ENCODE measurements around the gene SDK1.

- TF ChIP-seq POLR2A (IDR thresholded peaks at IDR 0.05; ENCODE audit: control extremely low read depth in 1 of 2, low read depth in 2 of 2, low read length in 2 of 2) (no peak), CTCF (IDR thresholded peaks at IDR 0.05; ENCODE audit: control extremely low read depth in 1 of 3, insufficient read depth in 1 of 3, low read depth in 1 of 3, low read length in 3 of 3) (no peak), SAP30 (IDR thresholded peaks at IDR 0.05; ENCODE audit: insufficient read depth, insufficient replicate concordance, low read length) (no peak), EP300 (IDR thresholded peaks at IDR 0.05; ENCODE audit: borderline replicate concordance in 1 of 2, low read depth in 2 of 2, low read length in 2 of 2) (no peak), GABPA (IDR thresholded peaks at IDR 0.05; ENCODE audit: borderline replicate concordance, insufficient read depth, low read length) (no peak), HDAC2 (IDR thresholded peaks at IDR 0.05; ENCODE audit: borderline replicate concordance in 1 of 2, low read depth in 2 of 2, low read length in 2 of 2) (no peak), TEAD4 (IDR thresholded peaks at IDR 0.05; ENCODE audit: low read depth, low read length) (no peak), EGR1 (IDR thresholded peaks at IDR 0.05; ENCODE audit: borderline replicate concordance, low read depth, low read length) (no peak), RFX5 (IDR thresholded peaks at IDR 0.05; ENCODE audit: borderline replicate concordance, low read depth, low read length) (no peak)
Measured at GRCh38 chr7:3332308-3332707, 31.3 kb downstream of the SDK1 start.
